DND-41 (cell line): ENCODE measurements around the gene NUMBL.

ENCODE experiments used
- EZH2 ChIP-seq: IDR thresholded peaks from 3 replicates; pipeline ENCODE4 v1.6.1; 2012; ENCODE audit warnings: borderline replicate concordance, low read depth, mild to moderate bottlenecking, moderate library complexity, low read length, inconsistent platforms; ENCODE audit not compliant: severe bottlenecking
- TF ChIP-seq, protein P1 (sequence below): IDR thresholded peaks from 2 replicates; pipeline ENCODE4 v1.5.1; 2012; ENCODE audit warnings: borderline replicate concordance, low read length, moderate library complexity, mild to moderate bottlenecking; ENCODE audit not compliant: poor library complexity, severe bottlenecking; ENCODE audit errors: extremely low read depth

DNA sequence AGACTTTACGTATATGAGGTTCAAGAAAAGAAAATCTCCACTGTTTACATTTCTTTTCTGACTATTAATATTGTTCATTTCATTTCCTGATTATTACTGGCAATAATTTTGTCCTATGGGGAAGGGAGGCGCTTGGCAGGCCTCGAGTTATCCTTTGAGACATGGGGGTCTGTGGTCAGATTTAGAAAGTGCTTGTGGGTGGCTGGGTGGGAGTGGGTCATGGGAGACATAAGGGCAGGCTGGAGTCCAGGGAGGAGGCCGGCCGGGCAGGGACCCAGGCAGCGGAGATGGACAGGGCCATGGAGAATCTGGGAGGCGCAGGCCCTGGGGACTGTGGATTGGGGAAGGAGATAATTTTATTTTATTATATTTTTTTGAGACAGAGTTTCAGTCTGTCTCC is 49.2 kb downstream of the NUMBL start:
- TF ChIP-seq, protein P1, sequence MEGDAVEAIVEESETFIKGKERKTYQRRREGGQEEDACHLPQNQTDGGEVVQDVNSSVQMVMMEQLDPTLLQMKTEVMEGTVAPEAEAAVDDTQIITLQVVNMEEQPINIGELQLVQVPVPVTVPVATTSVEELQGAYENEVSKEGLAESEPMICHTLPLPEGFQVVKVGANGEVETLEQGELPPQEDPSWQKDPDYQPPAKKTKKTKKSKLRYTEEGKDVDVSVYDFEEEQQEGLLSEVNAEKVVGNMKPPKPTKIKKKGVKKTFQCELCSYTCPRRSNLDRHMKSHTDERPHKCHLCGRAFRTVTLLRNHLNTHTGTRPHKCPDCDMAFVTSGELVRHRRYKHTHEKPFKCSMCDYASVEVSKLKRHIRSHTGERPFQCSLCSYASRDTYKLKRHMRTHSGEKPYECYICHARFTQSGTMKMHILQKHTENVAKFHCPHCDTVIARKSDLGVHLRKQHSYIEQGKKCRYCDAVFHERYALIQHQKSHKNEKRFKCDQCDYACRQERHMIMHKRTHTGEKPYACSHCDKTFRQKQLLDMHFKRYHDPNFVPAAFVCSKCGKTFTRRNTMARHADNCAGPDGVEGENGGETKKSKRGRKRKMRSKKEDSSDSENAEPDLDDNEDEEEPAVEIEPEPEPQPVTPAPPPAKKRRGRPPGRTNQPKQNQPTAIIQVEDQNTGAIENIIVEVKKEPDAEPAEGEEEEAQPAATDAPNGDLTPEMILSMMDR, result no peak
- TF ChIP-seq EZH2, result no peak
